ENCODE results near the gene BPGM.

The BPGM gene

DNA sequence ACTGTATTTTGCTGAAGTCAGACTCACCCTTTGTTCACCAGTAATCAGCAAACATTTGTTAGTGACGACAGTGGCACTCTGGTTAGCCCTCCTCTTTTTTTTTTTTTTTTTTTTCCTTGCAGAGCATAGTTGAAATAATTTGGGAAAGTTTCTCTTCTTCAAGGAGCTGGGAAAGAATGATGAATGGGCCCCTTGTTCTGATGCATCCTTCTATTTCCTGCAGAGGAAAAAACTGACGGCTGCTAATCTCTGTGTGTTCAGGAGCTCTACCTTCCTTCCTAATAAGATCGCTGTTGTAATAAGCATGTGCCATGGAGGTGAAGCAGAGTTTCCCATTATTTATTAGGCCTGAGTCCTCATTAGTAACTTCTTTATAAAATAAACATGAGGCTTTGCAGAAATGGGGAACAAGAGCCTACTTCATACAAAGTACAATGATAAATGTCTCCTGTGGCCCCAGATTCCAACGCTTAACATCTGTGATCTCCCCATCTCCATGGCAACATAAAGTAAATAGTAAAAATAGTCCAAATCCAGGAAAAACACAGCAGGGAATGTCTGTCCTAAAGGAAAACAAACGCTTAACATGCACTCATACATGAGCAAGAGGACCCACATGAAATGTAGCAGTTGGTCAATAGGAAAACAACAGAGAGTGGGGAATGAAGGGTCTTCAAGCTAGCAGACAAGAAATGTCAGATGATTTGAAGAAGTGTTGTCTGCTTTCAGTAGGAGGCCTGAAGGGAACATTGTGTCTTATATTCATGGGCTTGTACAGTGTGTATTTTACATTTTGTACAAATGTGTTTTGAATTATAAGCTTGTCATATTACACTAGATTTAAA lies 73.7 kb downstream of the BPGM start:
- TF ChIP-seq CTCF (IDR thresholded peaks at IDR 0.05; ENCODE audit: low read depth, low read length) = no peak
- H3K4me3 ChIP-seq (ENCODE audit: low read depth, low read length) = no peak overlapping the region

GRCh38 chr7:134721171-134721570 lies 74.5 kb downstream of the BPGM start:
- no peak for TF ChIP-seq CTCF (IDR thresholded peaks at IDR 0.05; ENCODE audit: low read depth, low read length)

GRCh38 chr7:134722786-134723322 lies 76.2 kb downstream of the BPGM start:
- no peak for TF ChIP-seq CTCF (IDR thresholded peaks at IDR 0.05; ENCODE audit: low read depth, low read length)
- H3K4me3 ChIP-seq (ENCODE audit: low read depth, low read length) = no peak overlapping the region

More at GRCh38 chr7:134721171-134721570, 74.5 kb downstream of the BPGM start:
- no peak overlapping the region for H3K4me3 ChIP-seq (ENCODE audit: low read depth, low read length)

- TF ChIP-seq CTCF (IDR thresholded peaks at IDR 0.05; ENCODE audit: low read depth, low read length) = no peak
- H3K4me3 ChIP-seq (ENCODE audit: low read depth, low read length) = no peak overlapping the region
Measured at GRCh38 chr7:134723892-134724291, 77.2 kb downstream of the BPGM start.

- H3K4me3 ChIP-seq (ENCODE audit: low read depth, low read length) = no peak overlapping the region
- peak; percentile 64 for TF ChIP-seq CTCF (IDR thresholded peaks at IDR 0.05; ENCODE audit: low read depth, low read length)
Measured at GRCh38 chr7:134724606-134725005, 78.0 kb downstream of the BPGM start.

DNA sequence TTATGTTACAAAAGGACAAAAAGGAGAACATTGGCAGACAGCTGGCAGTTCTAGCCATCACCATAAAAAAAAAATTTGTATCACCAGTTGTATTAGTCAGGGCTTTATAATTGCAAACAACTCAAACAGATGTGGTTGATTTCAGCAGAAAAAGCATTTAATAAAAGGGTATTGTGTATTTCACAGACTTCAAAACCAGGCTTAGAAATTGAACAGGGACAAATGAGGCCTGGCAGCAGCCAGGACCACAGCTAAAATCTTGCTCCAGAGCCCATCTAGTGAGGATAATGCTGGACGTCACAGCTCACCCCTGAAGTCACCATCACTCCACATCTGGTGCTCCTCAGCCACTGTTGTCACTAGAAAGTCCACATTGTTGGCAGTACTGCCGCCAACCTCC lies 79.9 kb downstream of the BPGM start:
- no peak overlapping the region for H3K4me3 ChIP-seq (ENCODE audit: low read depth, low read length)
- no peak for TF ChIP-seq CTCF (IDR thresholded peaks at IDR 0.05; ENCODE audit: low read depth, low read length)

DNA sequence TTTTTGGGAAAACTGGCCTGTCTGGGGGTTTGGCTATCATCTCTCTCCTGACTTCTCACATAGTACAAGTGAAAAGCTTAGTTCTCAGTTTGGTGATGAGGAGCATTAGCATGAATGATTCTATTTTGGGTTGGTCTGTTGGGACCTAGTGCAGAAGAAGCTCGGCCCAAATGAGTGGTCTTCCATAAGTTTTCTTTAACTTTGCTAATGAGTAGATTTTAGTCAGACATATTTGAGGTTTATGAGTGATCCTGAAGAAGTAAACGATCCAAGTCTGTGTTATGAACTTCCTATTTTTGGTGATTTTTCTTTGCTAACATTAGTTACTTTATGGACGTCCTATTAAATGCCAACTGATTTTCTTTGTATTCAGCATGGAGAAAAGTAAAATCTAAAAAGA lies 81.1 kb downstream of the BPGM start:
- no peak for TF ChIP-seq CTCF (IDR thresholded peaks at IDR 0.05; ENCODE audit: low read depth, low read length)
- no peak overlapping the region for H3K4me3 ChIP-seq (ENCODE audit: low read depth, low read length)

All from WI38 (cell line).